Measurements from ENCODE around the gene NFATC1. TPM values are rescaled to one million over a fixed set of nuclear protein-coding genes. Genes with fewer than 3 reads are reported as not detected.

NFATC1 gene
- total RNA-seq, 1 donor from 2014 or later = 0.46 TPM

GRCh38 chr18:79466591-79466990 lies 70.9 kb downstream of the NFATC1 start:
- no peak overlapping the region for H3K4me3 ChIP-seq (ENCODE audit: low read depth, low read length)
- no peak for DNase-seq (ENCODE audit: low read depth)
- no peak for TF ChIP-seq CTCF (conservative IDR thresholded peaks at IDR 0.05; ENCODE audit: low read depth, low read length)

GRCh38 chr18:79467126-79467525 lies 71.4 kb downstream of the NFATC1 start:
- no peak for TF ChIP-seq CTCF (conservative IDR thresholded peaks at IDR 0.05; ENCODE audit: low read depth, low read length)
- no peak for DNase-seq (ENCODE audit: low read depth)
- H3K4me3 ChIP-seq (ENCODE audit: low read depth, low read length) = no peak overlapping the region

GRCh38 chr18:79468119-79468789 lies 72.5 kb downstream of the NFATC1 start:
- no peak for DNase-seq (ENCODE audit: low read depth)
- no peak for TF ChIP-seq CTCF (conservative IDR thresholded peaks at IDR 0.05; ENCODE audit: low read depth, low read length)
- H3K4me3 ChIP-seq (ENCODE audit: low read depth, low read length) = no peak overlapping the region

- DNase-seq (ENCODE audit: low read depth) = no peak
- TF ChIP-seq CTCF (conservative IDR thresholded peaks at IDR 0.05; ENCODE audit: low read depth, low read length) = no peak
- no peak overlapping the region for H3K4me3 ChIP-seq (ENCODE audit: low read depth, low read length)
These were observed 73.6 kb downstream of the NFATC1 start for GRCh38 chr18:79469309-79469708.

- no peak overlapping the region for H3K4me3 ChIP-seq (ENCODE audit: low read depth, low read length)
These were observed 74.2 kb downstream of the NFATC1 start for GRCh38 chr18:79469751-79470505.

GRCh38 chr18:79470547-79470946 lies 74.8 kb downstream of the NFATC1 start:
- no peak for TF ChIP-seq CTCF (conservative IDR thresholded peaks at IDR 0.05; ENCODE audit: low read depth, low read length)
- no peak overlapping the region for H3K4me3 ChIP-seq (ENCODE audit: low read depth, low read length)
- no peak for DNase-seq (ENCODE audit: low read depth)

More at GRCh38 chr18:79469751-79470505, 74.2 kb downstream of the NFATC1 start:
- DNase-seq (ENCODE audit: low read depth) = no peak
- no peak for TF ChIP-seq CTCF (conservative IDR thresholded peaks at IDR 0.05; ENCODE audit: low read depth, low read length)

All from epithelial cell of proximal tubule (primary cell).